ENCODE data around the gene FGD4.

DNA sequence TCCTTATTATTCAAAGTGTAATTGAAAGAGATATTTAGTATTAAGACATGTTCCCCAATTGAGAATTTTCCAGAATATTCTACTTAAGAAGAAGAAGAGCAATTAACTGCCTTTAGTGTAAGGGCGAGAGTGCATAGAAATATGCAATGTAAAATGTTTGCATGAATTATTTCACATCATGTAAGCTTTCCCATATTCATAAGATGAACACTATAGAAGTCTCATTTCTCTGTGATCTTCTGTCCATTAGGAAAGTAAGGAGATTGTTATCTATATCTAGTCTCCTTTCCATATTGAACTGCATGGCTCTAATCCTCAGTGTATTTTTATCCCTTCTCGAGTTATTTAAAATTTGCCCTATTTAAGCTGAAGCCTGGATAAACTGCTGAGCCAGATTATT, 17.1 kb upstream of the FGD4 start:
- TF ChIP-seq, protein P1, sequence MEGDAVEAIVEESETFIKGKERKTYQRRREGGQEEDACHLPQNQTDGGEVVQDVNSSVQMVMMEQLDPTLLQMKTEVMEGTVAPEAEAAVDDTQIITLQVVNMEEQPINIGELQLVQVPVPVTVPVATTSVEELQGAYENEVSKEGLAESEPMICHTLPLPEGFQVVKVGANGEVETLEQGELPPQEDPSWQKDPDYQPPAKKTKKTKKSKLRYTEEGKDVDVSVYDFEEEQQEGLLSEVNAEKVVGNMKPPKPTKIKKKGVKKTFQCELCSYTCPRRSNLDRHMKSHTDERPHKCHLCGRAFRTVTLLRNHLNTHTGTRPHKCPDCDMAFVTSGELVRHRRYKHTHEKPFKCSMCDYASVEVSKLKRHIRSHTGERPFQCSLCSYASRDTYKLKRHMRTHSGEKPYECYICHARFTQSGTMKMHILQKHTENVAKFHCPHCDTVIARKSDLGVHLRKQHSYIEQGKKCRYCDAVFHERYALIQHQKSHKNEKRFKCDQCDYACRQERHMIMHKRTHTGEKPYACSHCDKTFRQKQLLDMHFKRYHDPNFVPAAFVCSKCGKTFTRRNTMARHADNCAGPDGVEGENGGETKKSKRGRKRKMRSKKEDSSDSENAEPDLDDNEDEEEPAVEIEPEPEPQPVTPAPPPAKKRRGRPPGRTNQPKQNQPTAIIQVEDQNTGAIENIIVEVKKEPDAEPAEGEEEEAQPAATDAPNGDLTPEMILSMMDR (IDR thresholded peaks at IDR 0.05), result no peak
- no peak for TF ChIP-seq POLR2A (IDR thresholded peaks at IDR 0.05)

All from body of pancreas (tissue), 4 donors.